Sigmoid colon (tissue), 4 donors: Measurements from ENCODE around the gene CCNY.

Source experiments
- CTCF ChIP-seq, 4 experiments: fragments of 450-650 bp in 3 of 4; fragments of 200-600 bp in 1 of 4; IDR thresholded peaks; one replicate each; pipeline ENCODE4 v1.5.1; 2016 to 2019; ENCODE audit warnings: antibody characterized with exemption in 4 of 4, mild to moderate bottlenecking in 3 of 4, moderate library complexity in 2 of 4
- EP300 ChIP-seq, 4 donors: sonication (generic); formaldehyde crosslinking; IDR thresholded peaks; one replicate each; pipeline ENCODE4 v1.6.1; 2017; ENCODE audit warnings: antibody characterized with exemption in 4 of 4
- POLR2A ChIP-seq, 2 donors: fragments of 450-650 bp; IDR thresholded peaks; one replicate each; pipeline ENCODE4 v1.6.1; 2016; ENCODE audit warnings: antibody characterized with exemption in 2 of 2, mild to moderate bottlenecking in 2 of 2, moderate library complexity in 2 of 2
- POLR2AphosphoS5 ChIP-seq, 4 donors: sonication (generic); formaldehyde crosslinking; IDR thresholded peaks; one replicate each; pipeline ENCODE4 v1.6.1; 2017; ENCODE audit warnings: antibody characterized with exemption in 4 of 4

- no peak for TF ChIP-seq CTCF (IDR thresholded peaks at IDR 0.05)
- no peak for TF ChIP-seq POLR2A (IDR thresholded peaks at IDR 0.05)
- TF ChIP-seq EP300 (IDR thresholded peaks at IDR 0.05): no peak
- no peak for TF ChIP-seq POLR2AphosphoS5 (IDR thresholded peaks at IDR 0.05)
Observed at GRCh38 chr10:35464825-35465456, 128.6 kb downstream of the CCNY start.
